ENCODE data around the gene CLSTN1. TPM values are rescaled to one million over a fixed set of nuclear protein-coding genes. Genes with fewer than 3 reads are reported as not detected.

The CLSTN1 gene
- total RNA-seq, 1 donor from 2014 or later: 179 TPM

- no peak for DNase-seq (ENCODE audit: extremely low spot score, unreplicated experiment)
- Mint-ChIP-seq H3K27me3 (ENCODE audit: unreplicated experiment) (no peaks in the 10 kb centered on the region), H3K4me3 (ENCODE audit: unreplicated experiment) (no peak overlapping the region), H3K9me3 (ENCODE audit: unreplicated experiment) (no peaks in the 10 kb centered on the region), H3K36me3 (ENCODE audit: unreplicated experiment) (peaks cover 12% of the 10 kb centered on the region), H3K4me1 (ENCODE audit: unreplicated experiment) (peaks cover 16% of the 10 kb centered on the region), H3K27ac (ENCODE audit: unreplicated experiment) (no peak overlapping the region)
- TF ChIP-seq, protein P1, sequence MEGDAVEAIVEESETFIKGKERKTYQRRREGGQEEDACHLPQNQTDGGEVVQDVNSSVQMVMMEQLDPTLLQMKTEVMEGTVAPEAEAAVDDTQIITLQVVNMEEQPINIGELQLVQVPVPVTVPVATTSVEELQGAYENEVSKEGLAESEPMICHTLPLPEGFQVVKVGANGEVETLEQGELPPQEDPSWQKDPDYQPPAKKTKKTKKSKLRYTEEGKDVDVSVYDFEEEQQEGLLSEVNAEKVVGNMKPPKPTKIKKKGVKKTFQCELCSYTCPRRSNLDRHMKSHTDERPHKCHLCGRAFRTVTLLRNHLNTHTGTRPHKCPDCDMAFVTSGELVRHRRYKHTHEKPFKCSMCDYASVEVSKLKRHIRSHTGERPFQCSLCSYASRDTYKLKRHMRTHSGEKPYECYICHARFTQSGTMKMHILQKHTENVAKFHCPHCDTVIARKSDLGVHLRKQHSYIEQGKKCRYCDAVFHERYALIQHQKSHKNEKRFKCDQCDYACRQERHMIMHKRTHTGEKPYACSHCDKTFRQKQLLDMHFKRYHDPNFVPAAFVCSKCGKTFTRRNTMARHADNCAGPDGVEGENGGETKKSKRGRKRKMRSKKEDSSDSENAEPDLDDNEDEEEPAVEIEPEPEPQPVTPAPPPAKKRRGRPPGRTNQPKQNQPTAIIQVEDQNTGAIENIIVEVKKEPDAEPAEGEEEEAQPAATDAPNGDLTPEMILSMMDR (IDR thresholded peaks at IDR 0.05): peak; percentile 64
Measured at GRCh38 chr1:9721606-9722377, 102.0 kb downstream of the CLSTN1 start.

- TF ChIP-seq, protein P1 (IDR thresholded peaks at IDR 0.05): no peak
- Mint-ChIP-seq H3K4me1 (ENCODE audit: unreplicated experiment) (peaks cover 16% of the 10 kb centered on the region), H3K36me3 (ENCODE audit: unreplicated experiment) (peaks cover 10% of the 10 kb centered on the region), H3K27ac (ENCODE audit: unreplicated experiment) (no peak overlapping the region), H3K27me3 (ENCODE audit: unreplicated experiment) (no peaks in the 10 kb centered on the region), H3K4me3 (ENCODE audit: unreplicated experiment) (no peak overlapping the region), H3K9me3 (ENCODE audit: unreplicated experiment) (no peaks in the 10 kb centered on the region)
- no peak for DNase-seq (ENCODE audit: extremely low spot score, unreplicated experiment)
Measured at GRCh38 chr1:9720785-9721605, 102.8 kb downstream of the CLSTN1 start.

GRCh38 chr1:9719978-9720722 is 103.6 kb downstream of the CLSTN1 start:
- Mint-ChIP-seq H3K27ac (ENCODE audit: unreplicated experiment) (no peak overlapping the region), H3K4me1 (ENCODE audit: unreplicated experiment) (peaks cover 16% of the 10 kb centered on the region), H3K4me3 (ENCODE audit: unreplicated experiment) (no peak overlapping the region), H3K27me3 (ENCODE audit: unreplicated experiment) (no peaks in the 10 kb centered on the region), H3K9me3 (ENCODE audit: unreplicated experiment) (no peaks in the 10 kb centered on the region), H3K36me3 (ENCODE audit: unreplicated experiment) (peaks cover 10% of the 10 kb centered on the region)
- no peak for DNase-seq (ENCODE audit: extremely low spot score, unreplicated experiment)
- TF ChIP-seq, protein P1 (IDR thresholded peaks at IDR 0.05): no peak

- peaks cover 5% of the 10 kb centered on the region for H3K36me3 Mint-ChIP-seq (ENCODE audit: unreplicated experiment)
- TF ChIP-seq, protein P1 (IDR thresholded peaks at IDR 0.05): no peak
- no peaks in the 10 kb centered on the region for H3K27me3 Mint-ChIP-seq (ENCODE audit: unreplicated experiment)
- H3K27ac Mint-ChIP-seq (ENCODE audit: unreplicated experiment): peak overlapping the region; percentile 5
- no peaks in the 10 kb centered on the region for H3K9me3 Mint-ChIP-seq (ENCODE audit: unreplicated experiment)
- H3K4me3 Mint-ChIP-seq (ENCODE audit: unreplicated experiment): no peak overlapping the region
- H3K4me1 Mint-ChIP-seq (ENCODE audit: unreplicated experiment): peaks cover 16% of the 10 kb centered on the region
- no peak for DNase-seq (ENCODE audit: extremely low spot score, unreplicated experiment)
Measured at GRCh38 chr1:9718006-9718680, 105.6 kb downstream of the CLSTN1 start.

All from osteocyte (in vitro differentiated cells).